DMS 273 treated with DMSO at 0.1 percent for 48 hours (cell line): ENCODE data around the gene ABHD6.
"Not testable (repeated sequence)": the region's sequence is repeated elsewhere in the genome, so short reads cannot be mapped to it uniquely, and the experiment has no call there.

Experiments
- DNase-seq: peaks from one replicate; lab custom pipeline; 2025; lab: John Stamatoyannopoulos, UW

The ABHD6 gene

DNA sequence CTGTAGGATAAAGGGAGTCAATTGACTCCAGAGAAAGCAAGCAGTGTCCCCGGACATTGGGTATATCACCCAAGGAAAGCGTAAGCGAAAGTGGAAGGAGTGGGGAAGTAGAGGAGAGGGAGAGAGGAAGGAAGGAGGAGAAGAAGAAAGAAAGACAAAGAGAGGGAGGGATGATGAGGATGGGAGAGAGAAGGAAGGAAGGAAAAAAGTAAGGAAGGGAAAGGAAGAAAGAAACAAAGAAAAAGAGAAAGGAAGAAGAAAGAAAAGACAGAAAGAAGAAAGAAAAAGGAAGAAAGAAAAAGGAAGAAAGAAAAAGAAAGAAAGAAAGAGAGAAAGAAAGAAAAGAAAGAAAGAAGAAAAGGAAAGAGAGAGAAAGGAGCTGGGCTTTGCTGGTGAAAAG lies 27.7 kb upstream of the ABHD6 start:
- no peak for DNase-seq

DNA sequence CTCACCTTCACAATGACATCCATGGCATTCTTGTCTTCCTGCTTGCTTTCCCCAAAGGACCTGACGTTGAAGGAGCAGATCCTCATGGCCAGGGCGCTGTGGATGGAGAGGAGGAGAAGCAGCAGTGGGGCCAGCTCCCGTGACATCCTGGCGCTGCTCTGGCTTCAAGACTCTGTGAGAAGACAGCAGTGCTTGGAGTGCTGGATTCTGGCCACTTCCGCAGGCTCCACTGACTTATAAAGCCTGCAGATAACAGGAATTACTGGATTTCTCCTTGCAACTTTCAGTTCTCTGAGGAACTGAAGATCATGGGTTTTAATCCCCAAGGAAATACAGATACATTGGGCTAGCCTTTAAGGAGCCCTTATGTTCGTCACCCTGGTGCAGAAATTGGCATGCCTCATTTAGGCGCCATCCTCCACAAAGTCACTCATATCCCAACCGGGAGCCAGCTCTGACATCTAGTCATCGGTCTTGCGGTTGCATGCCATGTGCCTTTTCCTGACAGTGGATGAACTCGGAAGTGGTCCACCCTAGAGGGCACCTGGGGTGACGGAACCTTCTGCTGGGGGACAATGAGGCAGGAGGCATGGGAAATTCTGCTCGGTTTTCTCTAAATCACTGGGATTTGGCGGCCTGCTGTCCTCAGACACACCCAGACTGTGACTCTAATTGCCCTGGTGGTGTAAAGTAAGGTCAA lies 26.7 kb upstream of the ABHD6 start, which contains the start of gene DNASE1L3:
TSS of gene DNASE1L3 (minus strand) at position 212 of the 700 bp plus-strand sequence. CDS start at position 146, 66 bp downstream.
- DNase-seq, result no peak

GRCh38 chr3:58214484-58215316 lies 22.9 kb upstream of the ABHD6 start:
- DNase-seq, result no peak

- no peak for DNase-seq
Observed at GRCh38 chr3:58215317-58216025, 22.1 kb upstream of the ABHD6 start.

DNA sequence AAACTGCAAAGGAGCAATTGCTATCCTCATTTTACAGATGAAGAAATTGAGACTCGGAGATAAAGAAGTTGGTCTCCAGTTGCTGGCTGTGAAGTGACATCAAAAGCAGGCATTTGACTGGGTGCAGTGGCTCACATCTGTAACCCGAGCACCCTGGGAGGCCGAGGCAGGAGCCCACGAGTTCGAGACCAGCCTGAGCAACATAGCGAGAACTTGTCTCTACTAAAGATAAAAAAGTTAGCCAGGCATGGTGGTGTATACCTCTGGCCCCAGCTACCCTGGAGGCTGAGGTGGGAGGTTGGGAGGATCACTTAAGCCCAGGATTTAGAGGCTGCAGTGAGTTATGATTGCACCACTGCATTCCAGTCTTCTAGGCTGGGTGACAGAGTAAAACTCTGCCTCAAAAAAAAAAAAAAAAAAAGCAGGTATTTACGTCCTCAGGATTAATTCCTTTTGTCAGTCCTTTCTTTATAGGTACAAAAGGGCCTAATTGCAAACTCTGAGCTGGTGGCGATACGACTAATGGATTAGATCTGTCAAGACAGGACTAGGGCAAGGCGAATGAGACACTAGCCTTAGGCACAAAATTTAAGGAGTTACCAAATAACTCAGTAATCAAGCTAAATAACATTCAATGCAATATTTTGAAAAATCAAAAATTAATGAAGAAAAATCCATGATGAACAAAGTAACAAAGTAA lies 20.9 kb upstream of the ABHD6 start:
- DNase-seq, result no peak

DNA sequence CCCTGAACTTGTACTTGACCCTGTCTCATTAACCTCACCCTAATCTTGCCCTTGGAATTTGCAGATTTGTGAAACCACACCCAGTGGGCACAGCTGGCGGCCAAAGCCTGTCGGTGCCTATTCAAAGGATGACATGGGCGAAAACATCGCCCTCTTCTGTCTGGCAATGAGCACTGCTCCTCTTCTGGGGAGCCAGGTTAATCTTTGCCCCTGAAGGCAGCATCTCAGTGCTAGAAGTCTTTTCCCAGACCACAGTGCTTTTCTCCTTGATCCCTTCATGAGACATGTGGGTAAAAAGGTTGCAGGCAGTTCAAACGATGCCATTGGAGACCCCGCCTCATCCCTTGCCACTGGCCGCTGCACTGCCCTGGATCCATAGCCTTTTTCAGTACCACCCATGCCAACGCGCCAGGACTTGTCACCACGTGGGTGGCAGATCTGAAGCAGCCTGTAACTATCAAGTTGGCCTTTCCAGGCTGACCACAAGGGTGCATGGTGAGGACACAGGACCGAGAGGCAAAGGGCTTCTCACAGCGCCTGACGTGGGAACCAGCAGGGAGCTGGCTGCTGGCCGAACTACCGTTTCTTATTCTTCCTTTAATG lies 20.3 kb upstream of the ABHD6 start:
- peak; percentile 18 for DNase-seq

GRCh38 chr3:58218904-58219303 lies 18.7 kb upstream of the ABHD6 start:
- DNase-seq, result no peak

DNA sequence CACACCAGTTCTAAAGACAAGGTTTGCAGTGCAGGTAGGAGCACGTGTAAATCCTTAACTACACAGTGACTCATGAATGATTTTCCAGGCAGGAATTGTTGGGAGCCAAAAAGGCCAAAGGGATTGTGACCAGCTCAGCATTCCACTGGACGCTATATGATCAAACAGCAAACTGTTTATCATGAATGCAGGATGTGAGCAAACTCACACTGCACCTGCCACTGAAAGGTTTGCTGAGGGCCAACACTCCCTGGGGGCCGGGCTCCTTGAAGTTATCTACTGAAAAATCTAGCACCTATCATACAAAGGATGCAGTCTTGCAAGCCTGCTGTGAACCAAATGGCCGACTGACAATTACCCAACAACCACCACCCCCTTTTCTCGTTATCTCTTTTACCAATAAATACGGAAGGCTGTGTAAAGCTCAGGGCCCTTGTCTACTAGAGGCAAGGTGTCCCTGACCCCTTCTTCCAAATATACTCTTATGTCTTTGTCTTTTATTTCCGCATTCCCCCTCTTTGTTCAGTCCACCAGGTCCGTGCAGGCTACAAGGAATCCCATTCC lies 15.3 kb upstream of the ABHD6 start:
- DNase-seq, result no peak

- DNase-seq, result no peak
Observed at GRCh38 chr3:58223855-58224254, 13.7 kb upstream of the ABHD6 start.

DNA sequence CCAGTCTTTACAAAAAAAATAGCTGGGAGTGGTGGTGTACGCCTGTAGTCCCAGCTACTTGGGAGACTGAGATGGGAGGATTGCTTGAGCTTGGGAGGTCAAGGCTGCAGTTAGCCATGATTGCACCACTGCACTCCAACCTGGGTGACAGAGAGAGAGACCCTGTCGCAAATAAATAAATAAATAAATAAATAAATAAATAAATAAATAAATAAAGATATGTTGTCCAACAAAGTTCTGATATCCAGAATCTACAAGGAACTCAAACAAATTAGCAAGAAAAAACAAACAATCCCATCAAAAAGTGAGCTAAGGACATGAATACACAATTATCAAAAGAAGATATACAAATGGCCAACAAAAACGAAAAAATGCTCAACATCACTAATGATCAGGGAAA lies 9.7 kb upstream of the ABHD6 start:
- DNase-seq, result not testable (repeated sequence)

DNA sequence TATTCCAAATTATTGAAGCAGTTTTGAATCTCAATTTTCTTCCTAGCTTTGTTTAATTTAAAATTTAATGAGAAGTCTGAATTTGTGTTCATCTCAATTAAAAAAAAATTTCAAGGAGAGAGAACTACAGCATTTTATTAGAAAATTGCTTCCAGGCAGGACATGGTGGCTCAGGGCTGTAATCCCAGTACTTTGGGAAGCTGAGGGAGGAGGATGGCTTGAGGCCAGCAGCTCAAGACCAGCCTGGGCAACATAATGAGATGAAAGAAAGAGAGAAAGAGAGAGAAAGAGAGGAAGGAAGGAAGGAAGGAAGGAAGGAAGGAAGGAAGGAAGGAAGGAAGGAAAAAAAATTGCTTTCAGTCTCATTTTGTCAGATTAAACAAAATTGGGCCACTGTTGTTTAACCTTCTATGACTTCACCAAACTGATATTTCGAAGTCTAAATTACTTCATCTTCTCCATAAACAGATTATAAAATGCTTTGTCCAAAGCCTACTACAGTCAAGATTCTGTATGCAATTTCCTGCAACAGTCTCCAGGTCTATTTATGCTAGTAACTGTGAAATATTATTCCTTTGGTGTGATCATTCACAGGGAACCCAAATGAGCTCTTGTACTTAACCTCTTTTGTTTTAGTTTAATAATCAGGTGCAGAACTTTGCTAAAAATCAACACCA lies 6.6 kb upstream of the ABHD6 start:
- peak; percentile 22 for DNase-seq

- DNase-seq, result peak; percentile 48
Observed at GRCh38 chr3:58231666-58232065, 5.9 kb upstream of the ABHD6 start.

- DNase-seq, result peak; percentile 48
Observed at GRCh38 chr3:58234516-58234931, 3.1 kb upstream of the ABHD6 start.

- DNase-seq, result no peak
Observed at GRCh38 chr3:58235970-58236369, 1.6 kb upstream of the ABHD6 start.

- DNase-seq, result no peak
Observed at GRCh38 chr3:58236527-58237237, 910 bp upstream of the ABHD6 start.

DNA sequence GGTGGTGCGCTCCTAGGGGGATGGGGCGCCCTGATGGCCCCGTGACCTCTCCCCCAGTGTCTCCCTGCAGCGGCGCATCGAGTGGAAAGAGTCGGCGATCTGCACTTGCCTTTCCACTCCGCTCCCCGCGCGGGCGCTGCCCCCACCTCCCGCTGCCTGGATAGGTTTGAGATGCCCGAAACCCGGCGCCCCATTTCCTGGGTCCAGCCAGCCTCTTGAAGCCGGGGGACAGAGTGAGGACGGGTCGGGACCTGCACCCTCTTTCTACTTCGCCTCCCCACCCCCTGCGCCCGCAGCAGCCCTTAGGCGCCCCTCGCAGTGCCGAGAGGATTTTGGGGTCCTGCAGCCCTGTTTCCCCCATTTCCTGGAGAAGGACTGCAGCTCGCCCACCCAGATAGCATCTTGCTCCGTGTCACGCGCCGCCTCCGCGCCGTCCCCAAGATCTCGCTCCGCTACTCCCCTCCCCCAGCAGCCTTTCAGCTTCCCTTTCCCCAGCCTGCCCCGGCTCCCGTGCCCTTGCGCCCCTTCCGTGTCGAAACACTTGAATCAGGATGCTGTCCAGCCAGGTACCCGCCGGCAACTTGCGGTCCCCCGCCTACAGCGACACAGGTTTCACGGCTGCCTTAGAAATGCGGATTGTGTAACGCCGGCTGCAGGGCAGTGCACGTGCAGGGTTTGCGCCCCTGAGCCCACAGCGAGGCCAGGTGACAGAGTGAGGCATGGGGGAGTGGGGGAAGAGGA lies 519 bp downstream of the ABHD6 start:
- DNase-seq, result no peak

DNA sequence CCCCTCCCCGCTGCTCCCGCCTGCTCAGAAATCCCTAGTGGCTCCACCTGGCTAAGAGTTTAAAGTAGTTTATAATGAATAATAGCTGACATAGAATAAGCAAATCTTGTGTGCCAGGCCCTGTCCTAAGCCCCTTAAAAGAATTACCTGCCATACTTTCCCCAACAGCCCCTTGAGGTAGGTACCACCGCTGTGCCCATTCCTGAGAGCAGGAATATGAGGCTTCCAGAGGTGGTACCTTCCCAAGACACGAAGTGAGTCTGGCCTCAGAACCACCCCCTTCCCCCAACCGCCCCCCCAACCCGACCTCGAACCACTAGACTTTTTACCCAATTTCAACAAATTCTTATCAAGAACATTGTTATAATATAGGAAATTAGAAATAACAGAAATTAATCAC lies 1.2 kb downstream of the ABHD6 start:
- DNase-seq, result no peak

DNA sequence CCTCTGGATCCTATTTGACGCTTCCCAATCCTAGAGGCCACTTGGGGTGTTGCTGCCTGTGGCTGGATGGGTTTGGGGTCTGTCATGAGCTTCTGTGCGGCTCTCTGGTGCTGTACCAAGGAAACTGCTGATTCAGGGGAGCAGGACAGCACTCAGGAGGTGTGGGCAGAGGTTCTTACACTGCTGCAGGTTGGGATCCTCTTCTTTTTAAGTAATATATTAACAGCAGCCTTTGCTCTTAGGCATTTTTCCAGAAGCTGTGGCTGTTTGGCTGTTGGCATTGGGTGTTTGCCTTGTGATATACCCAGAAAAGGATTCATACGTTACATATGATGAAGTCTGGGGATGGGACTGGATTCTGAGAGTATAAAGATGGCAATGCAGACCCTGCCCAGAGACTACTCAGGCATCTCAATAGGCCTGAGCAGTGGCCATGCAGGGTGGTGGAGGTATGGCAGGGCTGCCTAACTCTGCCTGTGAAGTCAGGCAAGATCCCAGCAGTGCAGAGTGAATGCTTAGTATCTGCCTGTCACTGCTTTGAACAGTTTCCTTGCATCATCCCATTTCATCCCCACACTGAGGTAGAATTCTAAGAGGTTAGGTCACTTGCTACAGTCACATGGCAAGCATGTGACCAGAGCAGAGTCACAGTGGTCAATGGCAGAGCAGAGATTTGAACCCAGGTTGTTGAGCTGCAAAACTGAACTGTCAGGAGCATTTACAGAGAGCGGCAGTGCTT lies 3.9 kb downstream of the ABHD6 start:
- DNase-seq, result no peak

GRCh38 chr3:58242340-58242739 lies 4.7 kb downstream of the ABHD6 start:
- DNase-seq, result no peak
